Vagina (tissue), 2 donors: Measurements from ENCODE around the gene HSD11B2. TPM values are rescaled to one million over a fixed set of nuclear protein-coding genes. Genes with fewer than 3 reads are reported as not detected.
"Not testable (repeated sequence)": the region's sequence is repeated elsewhere in the genome, so short reads cannot be mapped to it uniquely, and the experiment has no call there.

Experiments used
- DNase-seq, 2 donors: peaks; one replicate each; pipeline ENCODE4 v3.0.0-alpha.2; 2017; ENCODE audit errors: extremely low spot score in 2 of 2
- H3K27ac ChIP-seq: fragments of 200-600 bp; sonication (generic); one replicate; pipeline ENCODE4 v1.5.1; 2019
- H3K27me3 ChIP-seq: fragments of 200-600 bp; sonication (generic); one replicate; pipeline ENCODE4 v1.5.1; 2019
- H3K36me3 ChIP-seq, 2 donors: fragments of 200-600 bp; sonication (generic); one replicate each; pipeline ENCODE4 v1.5.1; 2017 to 2019
- H3K4me1 ChIP-seq: fragments of 200-600 bp; sonication (generic); one replicate; pipeline ENCODE4 v1.5.1; 2019
- H3K4me3 ChIP-seq, 2 donors: fragments of 200-600 bp; sonication (generic); 1 replicate in 1 of 2; 2 replicates in 1 of 2; pipeline ENCODE4 v1.5.1; 2016 to 2019
- H3K9me3 ChIP-seq: fragments of 200-600 bp; sonication (generic); one replicate; pipeline ENCODE4 v1.5.1; 2019
- CTCF ChIP-seq, 3 experiments: fragments of 450-650 bp in 2 of 3; fragments of 200-600 bp in 1 of 3; sonication (generic) in 1 of 3; IDR thresholded peaks; one replicate each; pipeline ENCODE4 v1.5.1; 2017 to 2019; ENCODE audit warnings: antibody characterized with exemption in 3 of 3, mild to moderate bottlenecking in 2 of 3, moderate library complexity in 2 of 3
- POLR2A ChIP-seq, 2 donors: fragments of 450-650 bp; IDR thresholded peaks; one replicate each; pipeline ENCODE4 v1.6.1; 2017; ENCODE audit warnings: antibody characterized with exemption in 2 of 2, mild to moderate bottlenecking in 2 of 2, moderate library complexity in 2 of 2
- POLR2AphosphoS5 ChIP-seq, 2 donors: sonication (generic); formaldehyde crosslinking; IDR thresholded peaks; one replicate each; pipeline ENCODE4 v1.9.0; 2017; ENCODE audit warnings: antibody characterized with exemption in 2 of 2, mild to moderate bottlenecking in 2 of 2, low read depth in 1 of 2; ENCODE audit not compliant: insufficient read depth in 1 of 2
- intact Hi-C: fragments of 100-400 bp; cut with DNase I; formaldehyde crosslinking; loops from one replicate; pipeline ENCODE4 v1.15.1; 2023
- total RNA-seq: library from RNA; depleted of rRNA; stranded (reverse); fragments of >200 nt; gene quantifications from one replicate; pipeline ENCODE4 v1.2.3, GENCODE V29; 2016

The HSD11B2 gene
- total RNA-seq, 1 donor from 2014 or later: 30.2 TPM

GRCh38 chr16:67413978-67414911, 16.7 kb upstream of the HSD11B2 start:
- H3K36me3 ChIP-seq: no peaks in the 10 kb centered on the region
- no peaks in the 10 kb centered on the region for H3K9me3 ChIP-seq
- TF ChIP-seq CTCF (IDR thresholded peaks at IDR 0.05): no peak
- TF ChIP-seq POLR2A (IDR thresholded peaks at IDR 0.05): no peak
- no peak for TF ChIP-seq POLR2AphosphoS5 (IDR thresholded peaks at IDR 0.05; ENCODE audit: insufficient read depth in 1 of 2, low read depth in 1 of 2)
- intact Hi-C loops: no loop called here
- H3K27ac ChIP-seq: no peak overlapping the region
- no peaks in the 10 kb centered on the region for H3K27me3 ChIP-seq
- H3K4me1 ChIP-seq: peaks cover 30% of the 10 kb centered on the region
- H3K4me3 ChIP-seq: no peak overlapping the region
- no peak for DNase-seq

DNA sequence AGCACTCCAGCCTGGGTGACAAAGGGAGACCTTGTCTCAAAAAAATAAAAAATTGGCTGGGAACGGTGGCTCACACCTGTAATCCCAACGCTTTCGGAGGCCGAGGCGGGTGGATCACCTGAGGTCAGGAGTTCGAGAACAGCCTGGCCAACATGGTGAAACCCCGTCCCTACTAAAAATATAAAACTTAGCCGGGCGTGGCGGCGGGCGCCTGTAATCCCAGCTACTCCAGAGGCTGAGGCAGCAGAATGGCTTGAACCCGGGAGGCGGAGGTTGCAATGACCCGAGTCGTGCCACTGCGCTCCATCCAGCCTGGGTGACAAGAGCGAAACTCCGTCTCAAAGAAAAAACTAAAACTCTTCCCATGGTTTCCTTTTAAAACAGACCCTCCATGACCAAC, 15.5 kb upstream of the HSD11B2 start:
- H3K9me3 ChIP-seq, DNase-seq, H3K36me3 ChIP-seq, H3K27me3 ChIP-seq, intact Hi-C loops: not testable (repeated sequence)
- Histone ChIP-seq H3K27ac (peak overlapping the region; percentile 73), H3K4me3 (peak overlapping the region; percentile 61 to 83), H3K4me1 (peaks cover 22% of the 10 kb centered on the region)

DNA sequence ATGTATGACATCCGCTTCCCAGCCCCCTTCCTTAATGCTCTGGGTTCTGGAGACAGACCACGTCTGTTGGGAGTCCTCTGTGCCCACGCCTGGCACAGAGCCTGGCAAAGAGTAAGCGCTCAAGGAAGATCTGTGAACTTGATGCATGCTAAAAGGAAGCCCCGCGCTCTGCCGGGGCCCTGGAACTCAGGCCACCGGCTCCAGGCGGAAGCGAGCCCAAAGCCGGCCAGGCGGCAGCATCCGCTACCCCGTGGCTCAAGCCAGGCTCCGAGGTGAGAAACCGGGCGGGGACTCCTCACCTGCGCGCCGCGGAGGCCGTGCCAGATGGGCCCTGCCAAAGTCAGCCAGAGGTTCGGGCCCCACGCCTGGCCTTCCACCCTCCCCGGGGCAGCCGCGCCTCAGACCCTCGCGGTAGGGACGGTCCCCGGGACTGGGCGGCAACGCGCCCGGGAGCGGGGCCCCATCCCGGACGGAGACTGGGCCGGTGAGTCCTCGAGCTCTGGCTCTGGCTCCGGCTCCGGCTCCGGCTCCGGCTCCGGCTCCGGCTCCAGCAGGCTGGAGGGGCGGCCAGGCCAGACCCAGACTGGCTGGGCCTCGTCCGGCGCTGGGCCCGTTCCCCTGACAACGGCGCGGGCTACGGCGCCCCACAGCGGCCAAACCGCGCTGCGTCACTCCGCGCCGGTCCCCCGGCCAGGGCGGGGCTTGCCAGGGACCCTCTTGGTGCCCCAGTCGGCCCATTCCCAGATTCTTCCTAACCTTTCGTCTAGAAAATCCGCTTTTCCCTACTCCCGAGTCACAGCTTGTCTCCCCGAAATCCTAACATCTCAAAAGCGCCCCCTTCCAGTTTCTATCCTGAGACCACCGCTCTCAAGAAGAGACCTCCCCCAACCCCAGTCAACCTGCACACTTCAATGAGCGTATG, 14.8 kb upstream of the HSD11B2 start, which contains the start of gene ZDHHC1:
ZDHHC1 (minus strand) TSS at position 606 of the 922 bp plus-strand sequence. CDS start 8,702 bp downstream, outside the sequence.
- peaks cover 22% of the 10 kb centered on the region for H3K4me1 ChIP-seq
- H3K4me3 ChIP-seq: peak within 1 kb of the TSS; percentile 61 to 83
- H3K9me3 ChIP-seq: no peaks in the 10 kb centered on the region
- H3K36me3 ChIP-seq: no peaks in the 10 kb centered on the region
- TF ChIP-seq CTCF (IDR thresholded peaks at IDR 0.05) (peak; percentile 60 to 72 (median 67)), POLR2AphosphoS5 (IDR thresholded peaks at IDR 0.05; ENCODE audit: insufficient read depth in 1 of 2, low read depth in 1 of 2) (peak in 1 of 2 donors; percentile 65), POLR2A (IDR thresholded peaks at IDR 0.05) (peak in 1 of 2 donors; percentile 23)
- peak within 1 kb of the TSS; percentile 73 for H3K27ac ChIP-seq
- intact Hi-C loops: no loop called here
- DNase-seq: no peak
- no peaks in the 10 kb centered on the region for H3K27me3 ChIP-seq

- Histone ChIP-seq H3K4me1 (peaks cover 22% of the 10 kb centered on the region), H3K27me3 (no peaks in the 10 kb centered on the region), H3K27ac (no peak overlapping the region), H3K4me3 (no peak overlapping the region), H3K9me3 (no peaks in the 10 kb centered on the region), H3K36me3 (no peaks in the 10 kb centered on the region)
- TF ChIP-seq CTCF (IDR thresholded peaks at IDR 0.05): no peak
- no peak for TF ChIP-seq POLR2AphosphoS5 (IDR thresholded peaks at IDR 0.05; ENCODE audit: insufficient read depth in 1 of 2, low read depth in 1 of 2)
- TF ChIP-seq POLR2A (IDR thresholded peaks at IDR 0.05): no peak
- intact Hi-C loops: no loop called here
- no peak for DNase-seq
These were observed 13.4 kb upstream of the HSD11B2 start for GRCh38 chr16:67417333-67418061.

GRCh38 chr16:67419502-67419901, 11.4 kb upstream of the HSD11B2 start:
- no peaks in the 10 kb centered on the region for H3K27me3 ChIP-seq
- peaks cover 15% of the 10 kb centered on the region for H3K4me1 ChIP-seq
- H3K27ac ChIP-seq: no peak overlapping the region
- no peak for TF ChIP-seq CTCF (IDR thresholded peaks at IDR 0.05)
- no peak for TF ChIP-seq POLR2A (IDR thresholded peaks at IDR 0.05)
- no peak for TF ChIP-seq POLR2AphosphoS5 (IDR thresholded peaks at IDR 0.05; ENCODE audit: insufficient read depth in 1 of 2, low read depth in 1 of 2)
- no peak for DNase-seq
- H3K9me3 ChIP-seq: no peaks in the 10 kb centered on the region
- H3K4me3 ChIP-seq: no peak overlapping the region
- H3K36me3 ChIP-seq: no peaks in the 10 kb centered on the region
- intact Hi-C loops: no loop called here
